Stimulated activated CD4-positive, alpha-beta T cell treated with anti-CD3 and anti-CD28 coated beads, Interleukin-2, amount 100 ng/mL, for 24 hours (primary cell): Measurements from ENCODE around the gene SETD4.

Experiments
- DNase-seq, 2 donors: peaks; one replicate each; pipeline ENCODE4 v3.0.0-alpha.2; 2020

SETD4 gene

GRCh38 chr21:36044056-36044455 is 16.3 kb downstream of the SETD4 start:
- DNase-seq, result no peak

GRCh38 chr21:36041910-36042309 is 18.4 kb downstream of the SETD4 start:
- no peak for DNase-seq

DNA sequence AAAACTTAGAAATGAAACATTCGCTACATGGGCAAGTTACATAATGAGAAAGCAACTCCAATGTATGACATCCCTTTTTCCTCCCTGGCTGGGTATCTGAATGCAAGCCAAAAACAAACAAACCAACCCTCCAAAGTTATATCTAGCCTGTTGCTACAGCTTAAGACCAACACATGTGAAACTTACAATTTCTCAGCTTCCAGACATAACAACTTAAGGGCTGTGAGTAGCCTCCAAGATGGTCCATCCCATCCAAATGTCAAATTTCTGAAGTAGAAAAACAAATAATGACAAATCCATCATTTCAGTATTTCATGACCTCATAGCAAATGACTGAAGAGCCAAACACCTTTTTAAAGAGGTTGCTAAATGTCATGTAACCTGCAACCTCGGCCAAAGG is 19.9 kb downstream of the SETD4 start:
- no peak for DNase-seq

DNA sequence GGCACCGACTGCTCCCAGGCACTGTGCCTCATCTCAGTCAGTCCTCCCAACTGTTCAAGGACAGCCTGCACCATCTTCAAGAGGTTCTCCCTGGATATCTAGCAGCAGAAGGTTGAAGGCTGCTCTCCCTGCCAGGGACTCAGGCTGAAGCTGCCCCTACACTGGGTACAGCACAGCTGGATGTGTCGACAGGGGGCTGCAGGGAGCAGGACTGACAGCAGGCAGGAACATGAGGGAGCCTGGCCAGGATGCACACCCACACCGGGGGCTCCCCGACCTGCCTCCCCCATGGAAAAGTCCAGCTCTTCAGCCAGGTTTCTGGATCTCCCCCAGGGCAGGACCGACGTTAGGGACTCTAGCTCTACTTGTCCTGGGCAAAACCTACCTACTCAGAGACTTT is 20.5 kb downstream of the SETD4 start:
- no peak for DNase-seq

DNA sequence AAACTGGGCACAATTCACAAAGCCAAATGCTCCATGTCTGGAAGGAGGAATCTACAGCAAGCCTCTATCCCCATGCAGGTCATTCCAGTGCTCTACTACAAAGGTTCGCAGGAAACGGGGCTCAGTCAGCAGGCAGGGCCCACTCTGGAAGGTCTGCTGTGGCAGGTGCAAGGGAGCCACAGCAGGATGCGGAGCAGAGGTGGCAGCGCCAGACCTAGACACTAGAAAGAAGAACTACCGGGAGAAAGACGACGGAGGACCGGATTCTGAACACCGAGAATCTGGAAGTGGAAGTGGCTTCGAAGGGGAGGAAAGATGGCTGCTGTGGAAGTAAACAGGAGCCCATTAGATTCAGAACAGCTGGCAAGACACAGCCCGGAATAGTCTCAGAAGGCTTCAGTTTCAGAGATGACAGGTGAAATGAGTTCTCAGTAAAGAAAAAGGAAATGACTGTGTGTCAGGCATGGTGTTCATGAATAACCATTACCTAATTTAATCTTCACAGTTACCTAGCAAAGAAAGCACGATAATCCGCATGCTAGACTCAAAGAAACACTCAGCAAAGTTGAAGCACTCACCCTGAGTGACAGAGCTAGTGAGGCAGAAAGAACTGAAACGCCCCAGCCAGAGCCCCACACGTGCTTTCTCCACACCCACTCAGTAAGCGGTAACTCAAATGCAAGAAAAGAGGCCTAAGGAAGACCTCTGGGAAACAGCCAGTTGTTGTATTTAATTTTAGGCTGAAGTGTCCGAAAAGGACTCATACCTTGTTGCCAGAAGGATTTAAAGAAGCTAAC is 21.4 kb downstream of the SETD4 start:
- no peak for DNase-seq

DNA sequence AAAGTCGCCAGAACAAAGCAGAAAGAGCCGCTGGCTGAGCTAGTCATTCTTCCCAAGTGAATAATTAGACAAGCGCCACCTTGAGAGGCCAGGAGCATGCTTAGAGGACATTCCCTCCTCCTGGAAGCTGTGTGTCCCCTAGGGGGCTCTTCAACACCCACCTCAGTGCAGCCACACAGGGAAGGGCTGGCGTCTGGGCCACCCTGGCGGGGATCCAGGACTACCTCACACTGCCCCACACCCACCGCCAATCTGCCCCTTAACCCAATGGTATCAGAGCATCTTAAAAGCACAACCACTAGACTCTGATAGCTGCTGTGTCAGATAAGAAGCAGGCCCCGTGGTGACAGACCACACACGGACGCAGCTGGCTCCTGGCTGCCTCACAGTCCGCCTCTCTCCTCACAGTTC is 24.9 kb downstream of the SETD4 start:
- no peak for DNase-seq

DNA sequence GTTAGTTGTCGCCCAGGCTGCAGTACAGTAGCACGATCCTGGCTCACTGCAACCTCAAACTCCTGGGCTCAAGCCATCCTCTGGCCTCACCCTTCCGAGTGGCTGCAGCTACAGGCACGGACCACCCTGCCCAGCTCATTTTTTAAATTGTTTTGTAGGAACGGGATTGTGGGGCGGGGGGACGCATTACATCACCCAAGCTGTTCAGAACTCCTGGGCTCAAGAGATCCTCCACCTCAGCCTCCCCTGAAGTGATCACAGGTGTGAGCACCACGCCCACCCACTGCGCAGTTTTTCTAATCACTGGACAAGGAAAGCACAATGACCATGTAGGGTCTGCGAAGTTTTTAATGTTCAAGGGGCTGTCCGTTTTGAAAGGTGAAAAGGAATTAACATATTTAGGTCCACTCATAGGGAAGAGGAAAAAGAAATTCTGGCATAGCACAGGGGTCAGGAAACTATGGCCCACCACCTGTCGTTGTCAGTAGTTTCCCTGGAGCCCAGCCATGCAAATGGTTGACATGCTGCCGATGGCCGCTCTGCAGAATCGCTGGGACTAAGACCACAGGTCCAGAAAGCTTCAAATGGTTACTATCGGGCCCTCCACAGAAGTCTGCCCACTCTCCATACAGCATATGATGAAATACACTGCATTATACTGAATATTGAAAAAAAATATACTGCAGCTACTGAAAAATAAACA is 26.0 kb downstream of the SETD4 start:
- no peak for DNase-seq

DNA sequence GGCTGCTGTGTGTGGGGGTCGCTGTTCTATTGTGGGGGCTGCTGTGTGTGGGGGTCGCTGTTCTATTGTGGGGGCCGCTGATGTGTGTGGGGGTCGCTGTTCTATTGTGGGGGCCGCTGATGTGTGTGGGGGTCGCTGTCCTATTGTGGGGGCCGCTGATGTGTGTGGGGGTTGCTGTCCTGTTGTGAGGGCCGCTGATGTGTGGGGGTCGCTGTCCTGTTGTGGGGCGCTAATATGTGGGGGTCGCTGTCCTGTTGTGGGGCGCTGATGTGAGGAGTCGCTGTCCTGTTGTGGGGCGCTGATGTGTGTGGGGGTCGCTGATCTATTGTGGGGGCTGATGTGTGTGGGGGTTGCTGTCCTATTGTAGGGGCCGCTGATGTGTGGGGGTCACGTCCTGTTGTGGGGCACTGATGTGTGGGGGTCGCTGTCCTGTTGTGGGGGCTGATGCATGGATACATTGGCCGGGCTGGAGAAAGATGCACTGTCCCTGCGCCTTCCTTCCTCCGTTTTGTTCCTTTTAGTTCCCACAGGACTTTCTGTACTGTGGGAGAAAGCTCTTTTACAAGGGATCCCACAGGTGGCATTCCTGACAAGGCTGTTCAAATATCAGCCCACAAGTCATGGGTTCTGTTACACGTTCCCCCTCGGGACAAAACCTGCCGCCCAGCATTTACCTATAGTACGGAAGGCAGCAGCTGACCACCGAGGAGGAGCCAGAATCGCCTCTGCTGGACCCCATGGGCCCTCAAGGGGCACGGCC is 27.5 kb downstream of the SETD4 start:
- DNase-seq, result no peak

- no peak for DNase-seq
These were observed 29.6 kb downstream of the SETD4 start for GRCh38 chr21:36030581-36031189.

DNA sequence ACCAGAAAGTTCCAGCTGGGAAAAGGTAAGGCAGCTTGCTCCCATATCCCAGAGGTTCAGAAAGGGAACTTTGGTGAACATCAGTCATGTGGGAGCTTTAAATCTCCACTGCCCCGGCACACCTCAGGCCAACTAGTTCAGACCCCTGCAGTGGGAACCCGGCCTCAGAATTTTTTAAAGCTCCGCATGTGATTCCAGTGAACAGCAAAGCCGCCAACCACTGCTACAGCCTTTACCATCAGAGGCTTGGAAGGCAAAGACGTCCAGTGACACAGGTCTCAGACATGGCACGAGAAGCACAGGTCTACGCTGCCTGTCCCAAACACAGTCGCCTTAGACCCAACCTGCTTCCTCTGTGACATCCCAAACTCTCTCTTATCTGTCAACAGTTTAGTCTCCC is 31.0 kb downstream of the SETD4 start:
- DNase-seq, result no peak

DNA sequence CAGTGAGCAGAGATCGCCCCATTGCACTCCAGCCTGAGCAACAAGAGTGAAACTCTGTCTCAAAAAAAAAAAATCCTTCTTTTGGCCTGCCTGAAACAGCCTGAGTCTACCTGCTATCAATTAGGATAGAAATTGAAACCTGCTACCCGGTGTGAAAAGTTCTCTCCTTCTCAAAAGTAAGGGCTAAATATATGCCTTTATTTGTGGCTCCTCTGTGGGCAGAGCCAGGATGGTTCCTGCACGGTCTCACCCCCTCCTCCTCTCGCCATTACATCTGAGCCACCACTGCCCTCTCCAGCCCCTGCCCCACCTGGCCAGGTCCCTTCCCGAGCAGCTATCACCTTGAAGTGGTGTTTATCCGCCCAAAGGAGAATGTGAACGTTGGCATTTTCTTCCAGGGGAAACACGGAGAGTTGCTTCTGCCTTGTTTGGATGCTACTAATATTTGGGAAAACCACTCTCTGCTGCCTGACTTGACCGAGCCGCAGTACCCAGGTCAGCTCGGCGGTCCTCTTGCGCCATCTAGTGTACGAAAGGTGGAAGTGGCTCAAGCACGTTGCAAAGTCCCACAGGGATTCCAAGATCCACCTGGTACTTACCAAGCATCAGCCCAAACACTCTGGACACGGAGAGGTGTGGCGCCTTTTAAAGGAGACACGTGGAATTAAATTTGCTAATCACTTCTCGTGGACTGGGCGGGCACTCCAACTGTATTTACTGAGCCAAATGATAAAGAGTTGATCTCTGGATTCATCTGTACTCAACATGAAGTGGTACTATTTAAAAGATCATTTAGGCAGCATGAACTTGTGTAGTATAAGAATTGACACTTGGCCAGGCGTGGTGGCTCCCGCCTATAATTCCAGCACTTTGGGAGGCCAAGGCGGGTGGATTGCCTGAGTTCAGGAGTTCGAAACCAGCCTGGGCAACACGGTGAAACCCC is 31.9 kb downstream of the SETD4 start:
- DNase-seq, result peak; percentile 65 to 67

GRCh38 chr21:36027347-36027746 is 33.0 kb downstream of the SETD4 start:
- DNase-seq, result no peak

DNA sequence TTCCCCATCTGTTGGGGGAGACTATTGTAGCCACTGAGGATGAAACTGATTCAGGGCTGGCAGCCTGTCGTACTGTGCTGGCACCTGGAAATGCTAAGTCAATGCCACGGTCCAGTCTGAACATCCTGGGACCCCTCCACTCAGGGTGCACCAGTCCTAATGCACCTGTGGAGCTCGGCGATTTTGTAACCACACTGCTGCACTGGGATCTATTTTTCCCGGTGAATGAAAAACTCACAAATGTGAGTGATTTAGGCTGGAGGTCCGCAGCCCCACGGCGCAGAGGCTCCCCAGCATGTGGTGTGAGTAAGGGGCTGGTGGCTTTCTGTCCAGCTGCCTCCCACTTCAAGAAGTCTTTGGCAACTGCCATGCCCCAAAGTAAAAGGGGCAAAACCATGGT is 35.5 kb downstream of the SETD4 start:
- DNase-seq, result no peak

GRCh38 chr21:36023092-36023480 is 37.2 kb downstream of the SETD4 start:
- no peak for DNase-seq

GRCh38 chr21:36022427-36023091 is 37.8 kb downstream of the SETD4 start:
- DNase-seq, result no peak

GRCh38 chr21:36021251-36021837 is 39.0 kb downstream of the SETD4 start:
- no peak for DNase-seq

GRCh38 chr21:36015045-36015444 is 45.3 kb downstream of the SETD4 start:
- DNase-seq, result no peak

DNA sequence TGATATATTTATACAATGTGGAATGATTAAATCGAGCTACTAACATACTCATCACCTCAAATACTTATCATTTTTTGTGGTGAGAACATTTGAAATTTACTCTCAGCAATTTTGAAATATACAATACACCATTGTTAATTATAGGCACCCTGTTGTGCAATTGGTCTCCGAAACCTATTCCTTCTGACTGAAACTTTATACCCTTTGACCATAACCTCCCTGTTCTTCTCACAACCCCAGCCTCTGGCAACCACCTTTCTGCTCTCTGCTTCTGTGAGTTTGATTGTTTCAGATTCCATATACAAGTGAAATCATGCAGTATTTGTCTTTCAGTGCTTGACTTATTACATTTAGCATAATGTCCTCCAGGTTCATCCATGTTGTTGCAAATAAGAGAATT is 49.5 kb downstream of the SETD4 start:
- no peak for DNase-seq

DNA sequence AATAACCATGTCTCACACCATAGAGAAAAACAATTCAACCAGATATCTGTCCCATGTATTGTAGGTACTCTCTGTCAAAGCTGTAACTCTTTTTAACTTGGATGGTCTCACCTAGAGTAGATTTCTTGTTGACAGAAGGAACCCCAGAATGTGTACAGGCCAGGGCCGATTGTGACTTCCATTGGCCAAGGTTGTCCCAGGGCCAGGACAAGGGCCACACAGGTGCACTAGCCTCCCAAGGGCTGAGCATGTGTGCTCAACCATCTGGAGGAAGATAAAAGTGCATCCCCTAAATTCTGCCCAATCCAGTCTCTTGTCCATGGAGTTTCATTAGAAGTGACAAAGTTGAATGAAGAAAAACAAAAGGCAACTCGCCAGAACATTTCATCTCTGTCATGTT is 51.8 kb downstream of the SETD4 start:
- DNase-seq, result no peak

DNA sequence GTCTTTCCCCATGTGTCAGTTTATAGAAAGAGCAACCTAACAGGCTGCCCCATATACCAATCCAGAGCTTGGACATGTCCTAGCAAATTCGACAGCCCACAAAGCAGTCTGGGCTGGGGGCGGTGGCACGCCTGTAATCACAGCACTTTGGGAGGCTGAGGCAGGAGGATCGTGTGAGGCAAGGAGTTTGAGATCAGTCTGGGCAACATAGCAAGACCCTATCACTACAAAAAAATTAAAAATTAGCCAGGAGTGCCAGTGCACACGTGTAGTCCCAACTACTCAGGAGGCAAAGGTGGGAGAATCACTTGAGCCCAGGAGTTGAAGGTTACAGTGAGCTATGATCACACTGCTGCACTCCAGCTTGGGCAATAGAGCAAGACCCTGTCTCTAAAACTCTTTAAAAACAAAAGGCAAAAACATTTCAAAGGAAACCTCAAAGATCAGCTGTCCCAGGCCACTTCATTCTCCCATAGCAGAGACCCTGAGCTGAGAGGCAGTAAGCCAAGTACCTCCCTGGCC is 54.4 kb downstream of the SETD4 start:
- no peak for DNase-seq

- DNase-seq, result no peak
These were observed 55.3 kb downstream of the SETD4 start for GRCh38 chr21:36005018-36005417.
